Measurements from ENCODE around the gene CXCR4.

CXCR4 gene
- 657 to 743 reads per million in 2 donors for total RNA-seq

GRCh38 chr2:136117909-136118818, at the start of gene CXCR4:
Gene CXCR4 (minus strand): TSS chr2:136118149. CDS start chr2:136118060, 89 bp downstream.
- peak; percentile 83 for DNase-seq

DNA sequence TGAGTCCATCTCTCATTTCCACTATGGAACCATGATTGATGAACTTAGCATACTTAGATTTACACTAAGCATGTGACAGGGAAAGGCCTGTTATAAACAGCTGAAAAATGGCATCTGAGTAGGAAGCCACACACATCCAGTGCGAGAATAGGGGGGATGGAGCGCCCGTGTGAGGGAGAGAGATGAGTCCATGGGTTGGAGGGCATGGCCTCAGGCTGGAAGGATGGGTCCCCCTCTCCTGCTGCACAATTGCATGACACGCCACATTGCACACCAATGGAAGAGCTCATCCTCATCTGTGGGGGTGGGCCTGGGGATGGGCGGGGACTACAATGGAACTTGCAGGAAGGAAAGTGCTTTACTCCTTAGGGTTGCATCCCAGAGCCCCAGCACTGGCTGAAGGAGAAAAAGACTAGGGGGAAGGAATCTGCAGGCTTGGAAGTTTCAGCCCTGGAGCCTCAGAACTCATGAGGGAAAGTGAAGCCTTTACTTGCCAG, 46.4 kb upstream of the CXCR4 start:
- no peak for DNase-seq

GRCh38 chr2:136162438-136162837, 44.5 kb upstream of the CXCR4 start:
- DNase-seq, result no peak

DNA sequence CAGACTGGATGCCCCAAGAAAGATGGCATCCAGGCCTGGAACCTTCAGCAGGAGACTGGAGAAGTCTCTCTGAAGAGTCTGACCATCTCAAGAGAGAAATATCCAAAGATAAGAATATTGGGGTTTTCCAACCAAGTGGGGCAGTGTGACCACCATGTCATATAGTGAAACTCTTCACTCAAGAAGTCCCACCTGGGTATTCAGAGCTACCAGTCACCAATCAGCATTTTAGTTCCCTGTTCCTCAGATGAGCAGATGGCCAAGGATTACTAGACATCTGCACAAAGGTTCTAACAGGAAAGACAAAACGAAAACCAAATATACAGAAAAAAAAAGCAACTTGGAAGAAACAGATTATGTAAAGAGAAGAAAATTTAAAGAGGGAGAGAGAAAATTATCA, 38.5 kb upstream of the CXCR4 start:
- DNase-seq, result no peak

- no peak for DNase-seq
Observed at GRCh38 chr2:136154384-136154783, 36.4 kb upstream of the CXCR4 start.

DNA sequence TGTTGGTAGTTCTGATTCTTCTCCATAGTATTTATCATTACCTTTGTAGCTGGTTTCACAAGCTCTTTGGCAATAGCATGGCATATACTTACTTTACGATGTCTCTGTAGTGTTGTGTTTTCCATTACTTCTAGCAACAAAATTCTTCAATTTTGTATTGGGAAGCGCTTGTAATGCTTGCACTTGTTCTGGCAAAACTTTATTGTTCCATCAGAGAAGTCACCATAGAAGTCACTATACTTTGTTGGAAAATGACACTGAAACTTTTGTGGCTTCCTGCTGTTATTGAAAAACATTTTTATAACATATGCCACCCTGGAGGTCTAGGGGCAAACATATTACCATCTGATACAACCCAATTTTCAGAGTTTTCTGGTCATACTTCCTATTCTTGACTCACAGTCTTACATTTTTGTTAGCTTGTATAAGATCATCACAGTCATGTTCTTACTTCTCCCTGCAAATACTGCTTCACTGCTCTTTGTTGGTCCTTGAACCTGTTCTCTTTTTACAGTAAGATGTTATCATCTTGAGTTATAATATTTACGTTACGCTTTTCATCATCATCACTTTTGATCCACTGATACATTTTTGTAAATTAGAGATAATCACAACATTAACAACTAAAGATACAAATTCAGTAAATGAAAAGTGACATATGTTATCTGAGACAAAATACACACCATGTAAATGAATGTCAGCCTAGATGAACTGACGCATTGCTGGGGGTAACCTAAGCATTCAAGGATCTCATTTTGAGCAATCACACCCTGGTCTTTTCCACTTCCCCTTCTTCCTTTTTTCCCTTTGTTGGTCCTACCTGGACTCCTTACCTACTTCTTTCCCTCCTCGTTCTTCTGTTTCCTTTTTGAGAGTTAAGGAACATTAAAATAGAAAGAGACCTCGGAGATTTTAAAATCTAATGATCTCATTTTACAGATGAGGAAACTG, 33.3 kb upstream of the CXCR4 start:
- DNase-seq, result no peak

GRCh38 chr2:136149011-136149410, 31.1 kb upstream of the CXCR4 start:
- no peak for DNase-seq

DNA sequence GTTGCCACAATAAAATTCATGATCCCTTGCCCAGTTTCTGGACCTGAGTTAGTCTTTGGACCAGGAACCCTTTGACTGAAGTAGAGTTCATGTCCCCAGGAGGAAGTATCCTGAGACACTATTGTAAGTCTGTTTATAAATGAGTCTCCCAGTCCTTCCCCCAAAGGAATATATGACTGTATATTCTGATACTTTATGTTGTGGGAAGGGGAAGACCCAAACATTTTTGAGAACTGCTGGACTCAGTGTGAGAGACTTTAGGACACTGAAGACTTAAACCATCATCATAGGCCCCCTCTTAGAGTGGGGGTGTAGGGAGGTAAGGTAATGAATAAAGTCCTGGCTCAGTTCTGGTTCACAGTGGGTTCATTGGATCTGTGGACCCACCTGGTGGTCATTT, 28.6 kb upstream of the CXCR4 start:
- no peak for DNase-seq

GRCh38 chr2:136143603-136144451, 25.9 kb upstream of the CXCR4 start:
- no peak for DNase-seq

DNA sequence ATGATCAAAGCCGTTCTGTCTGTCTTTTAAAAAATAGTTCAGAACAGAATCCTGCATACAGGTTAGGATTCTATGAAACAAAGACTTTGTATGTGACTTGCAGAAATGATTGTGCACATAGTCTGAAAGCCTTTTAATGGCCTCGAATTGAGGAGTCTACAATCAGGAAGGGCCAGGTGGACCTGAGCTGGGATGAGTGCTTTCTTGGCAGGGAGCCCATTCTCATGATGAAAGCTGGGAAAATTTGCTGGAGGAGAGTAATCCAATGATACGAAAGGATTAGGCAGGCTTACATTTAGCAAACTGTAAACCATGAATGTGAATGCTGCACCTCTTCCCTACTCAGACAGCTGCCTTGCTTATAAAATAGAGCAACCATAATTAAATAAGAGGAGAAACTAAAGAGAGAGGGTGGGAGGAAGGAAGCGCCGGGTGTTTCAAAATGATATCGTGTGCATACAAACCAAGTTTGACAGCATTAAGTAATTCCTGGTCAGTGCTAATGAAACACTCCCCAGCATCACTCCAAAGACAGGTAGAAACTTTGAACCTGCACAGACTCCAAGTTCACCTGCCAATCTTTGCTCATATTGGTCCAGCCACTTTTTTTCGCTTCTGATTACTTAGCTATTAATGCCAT, 23.7 kb upstream of the CXCR4 start:
- DNase-seq, result no peak

DNA sequence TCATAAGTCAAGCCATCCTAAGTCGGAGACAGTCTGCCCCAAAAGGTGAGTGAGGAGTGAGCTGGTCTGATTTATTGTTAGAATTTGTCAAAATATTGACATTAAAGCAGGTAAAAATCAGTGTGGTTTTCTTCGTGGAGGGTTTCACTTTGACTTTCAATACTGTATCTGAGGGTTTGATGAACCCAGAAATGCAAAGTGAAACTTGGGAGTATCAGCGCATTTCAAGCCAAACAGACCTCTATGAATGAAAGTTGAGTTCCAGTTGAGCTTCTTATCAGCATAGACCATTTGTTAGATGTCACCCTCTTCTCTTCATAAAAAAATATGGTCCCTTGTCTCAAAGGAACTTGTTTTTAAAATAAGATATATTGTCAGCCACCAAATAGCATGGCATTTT, 21.7 kb upstream of the CXCR4 start:
- DNase-seq, result no peak

- DNase-seq, result no peak
Observed at GRCh38 chr2:136137982-136138381, 20.0 kb upstream of the CXCR4 start.

DNA sequence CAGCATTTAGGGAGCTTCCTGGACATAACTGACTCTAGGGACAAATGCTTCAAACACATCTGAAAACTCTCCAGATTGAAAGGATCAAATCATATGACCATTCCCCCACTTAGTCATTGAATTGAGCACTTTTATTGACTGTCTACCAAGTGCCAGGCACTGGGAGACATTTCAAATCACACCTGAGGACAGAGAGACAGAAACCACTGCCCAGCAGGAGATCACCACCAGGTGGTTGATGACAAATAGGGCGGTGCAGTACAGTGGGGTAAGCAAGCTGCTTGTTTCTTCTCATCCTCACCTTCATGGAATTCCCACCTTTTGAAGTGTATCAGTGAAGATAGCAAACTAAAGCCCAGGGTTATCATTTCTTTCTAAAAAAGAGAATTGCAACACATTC, 19.0 kb upstream of the CXCR4 start:
- DNase-seq, result no peak

- DNase-seq, result no peak
Observed at GRCh38 chr2:136135921-136136906, 18.3 kb upstream of the CXCR4 start.

DNA sequence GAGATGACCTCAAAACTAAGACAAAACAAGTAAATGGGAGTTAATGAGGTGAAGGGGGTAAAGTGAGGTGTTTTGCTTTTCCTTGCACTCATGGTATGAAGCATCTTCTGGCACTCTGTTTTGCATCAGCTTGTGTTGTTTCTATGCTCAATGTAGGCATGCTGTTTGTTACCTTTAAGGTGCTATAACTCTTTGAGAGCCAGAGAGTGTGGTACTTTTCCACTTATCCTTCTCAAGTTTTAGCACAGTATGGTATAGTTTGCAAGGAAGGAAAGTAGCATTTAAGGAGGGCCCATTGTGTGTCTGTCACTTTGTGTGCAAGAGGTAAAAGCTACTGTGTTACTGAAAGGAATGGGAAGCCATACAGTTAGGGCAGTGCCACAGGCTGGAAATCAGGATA, 17.5 kb upstream of the CXCR4 start:
- DNase-seq, result no peak

GRCh38 chr2:136134126-136134525, 16.2 kb upstream of the CXCR4 start:
- DNase-seq, result no peak

GRCh38 chr2:136133586-136133985, 15.6 kb upstream of the CXCR4 start:
- DNase-seq, result no peak

DNA sequence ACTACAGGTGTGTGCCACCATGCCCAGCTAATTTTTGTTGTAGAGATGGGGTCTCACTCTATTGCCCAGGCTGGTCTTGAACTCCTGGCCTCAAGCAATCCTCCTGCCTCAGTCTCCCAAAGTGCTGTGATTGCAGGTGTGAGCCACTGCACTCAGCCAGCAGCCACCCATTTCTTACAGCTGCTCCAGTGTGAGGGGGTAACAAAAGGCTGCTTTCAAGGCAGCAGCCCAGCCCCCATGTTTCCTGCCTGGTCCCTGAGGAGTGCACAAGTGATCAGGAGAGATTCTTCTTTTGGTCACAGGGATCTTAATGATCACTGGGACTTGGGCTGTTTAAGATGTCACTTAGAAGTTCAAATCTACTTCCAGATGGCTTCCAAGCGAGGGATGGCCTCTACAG, 15.2 kb upstream of the CXCR4 start:
- DNase-seq, result no peak

- DNase-seq, result no peak
Observed at GRCh38 chr2:136132825-136133155, 14.8 kb upstream of the CXCR4 start.

DNA sequence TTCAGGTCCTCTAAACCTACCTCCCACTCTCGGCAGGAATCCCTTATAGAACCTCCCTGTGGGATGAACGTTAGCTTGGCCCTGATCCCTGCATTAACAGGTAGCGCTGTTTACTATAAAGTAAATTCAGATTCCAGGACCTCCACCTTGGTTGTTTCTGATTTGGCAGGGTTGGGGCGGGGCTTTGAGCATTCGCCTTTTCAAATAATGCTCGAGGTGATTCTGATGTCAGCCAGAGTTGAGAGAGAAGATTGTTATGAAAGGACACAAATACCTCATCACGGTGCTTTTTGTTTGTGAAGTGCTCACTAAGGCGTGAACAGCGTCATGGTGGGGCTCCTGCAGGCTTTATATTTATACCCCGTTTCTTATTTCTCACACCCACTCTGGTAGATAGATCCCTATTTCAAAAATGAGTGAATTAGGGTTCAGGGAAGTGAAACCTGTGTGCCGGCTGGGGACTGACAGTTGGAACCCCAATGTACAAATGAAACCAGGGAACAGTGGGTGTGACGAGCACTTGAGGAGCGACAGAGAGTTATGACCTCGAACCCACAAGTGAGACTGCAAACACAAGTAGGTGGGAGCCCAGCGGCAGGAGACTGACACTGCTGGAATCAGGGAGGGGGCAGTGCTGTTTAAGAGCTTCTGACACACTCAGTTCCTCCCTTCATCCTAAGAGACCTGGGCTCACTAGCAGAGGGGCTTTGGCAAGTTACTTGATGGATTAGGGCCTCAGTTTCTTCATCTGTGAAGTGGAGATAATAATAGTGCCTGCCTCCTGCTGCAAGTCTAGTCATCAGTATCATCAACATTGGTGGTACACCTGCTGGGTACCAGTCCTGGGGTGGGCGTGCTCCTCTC, 14.2 kb upstream of the CXCR4 start:
- no peak for DNase-seq

All from activated gamma-delta T cell (primary cell).